ENCODE measurements around the gene TTPAL. TPM values are rescaled to one million over a fixed set of nuclear protein-coding genes. Genes with fewer than 3 reads are reported as not detected.

The TTPAL gene
- total and polyA plus RNA-seq, 2 donors (not counting 3 experiments of a cell fraction or from before 2014, with no cell fraction given), result 4.0 to 8.0 TPM

DNA sequence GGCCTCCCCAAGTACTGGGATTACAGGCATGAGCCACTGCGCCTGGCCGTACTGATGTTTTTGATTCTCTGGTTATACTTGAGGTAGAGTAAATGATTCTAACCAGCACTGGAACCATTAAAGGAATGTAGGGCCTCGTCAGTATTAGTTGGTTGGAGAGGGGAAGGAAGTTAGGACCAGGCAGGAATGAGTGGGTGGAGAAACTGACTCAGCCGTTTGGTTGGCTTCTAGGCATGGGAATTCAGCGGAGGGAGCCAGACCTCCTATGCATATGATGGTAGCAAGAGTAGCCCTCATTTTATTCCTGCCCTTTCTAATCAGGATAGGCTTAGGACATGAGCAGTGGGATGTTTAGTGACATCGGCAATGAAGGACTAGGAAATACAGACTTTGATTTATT, 65.2 kb downstream of the TTPAL start:
- Histone ChIP-seq H3K4me2 (ENCODE audit: insufficient read depth, low read length) (peak overlapping the region; percentile 31), H4K20me1 (replicated peaks; ENCODE audit: control insufficient read depth, extremely low read depth, insufficient read depth, low read length) (no peaks in the 10 kb centered on the region), H3K36me3 (ENCODE audit: control insufficient read depth in 2 of 2, extremely low read depth in 1 of 2, insufficient read depth in 2 of 2, low read length in 2 of 2) (no peaks in the 10 kb centered on the region), H3K9ac (replicated peaks; ENCODE audit: extremely low read depth, insufficient read depth, low read length) (no peak overlapping the region), H3K27me3 (ENCODE audit: control insufficient read depth in 2 of 2, insufficient read depth in 2 of 2, low read length in 2 of 2) (no peaks in the 10 kb centered on the region), H3K9me1 (replicated peaks; ENCODE audit: control insufficient read depth, extremely low read depth, insufficient read depth, low read length) (no peaks in the 10 kb centered on the region), H3K9me3 (replicated peaks; ENCODE audit: control insufficient read depth, insufficient read depth, low read length) (no peaks in the 10 kb centered on the region), H3K4me3 (replicated peaks in 1 of 3; ENCODE audit: insufficient read depth in 1 of 3, low read depth in 1 of 3, low read length in 3 of 3) (no peak overlapping the region), H3K79me2 (ENCODE audit: control insufficient read depth, insufficient read depth, low read length) (peaks cover 30% of the 10 kb centered on the region), H3K4me1 (ENCODE audit: control insufficient read depth, extremely low read depth, insufficient read depth, low read length) (peaks cover 12% of the 10 kb centered on the region), H3K27ac (ENCODE audit: insufficient read depth, low read depth, low read length) (peak overlapping the region; percentile 49), H2AFZ (ENCODE audit: low read depth, low read length) (no peak overlapping the region)
- intact Hi-C loops (cut with micrococcal nuclease) (no loop called here), dilution Hi-C loops (cut with MboI; ENCODE audit: extremely low pct_ligation_motif_present, low sequenced_read_pairs) (no loop called here)
- ChIA-PET POLR2A (no interaction called here), CTCF (interaction anchor here (1.5 kb wide), 1 partner anchor 12 kb away, joined by 5 read pairs; no protein-coding TSS in a partner anchor)
- DNase-seq (ENCODE audit: low read depth, low spot score) (peak; percentile 83), FAIRE-seq (peak; percentile 94)
- TF ChIP-seq JUN (IDR thresholded peaks at IDR 0.05; ENCODE audit: borderline replicate concordance, insufficient read depth, insufficient read length, low read depth) (peak; percentile 55), POLR2AphosphoS5 (IDR thresholded peaks at IDR 0.05; ENCODE audit: insufficient read depth, low read depth, low read length) (no peak), FOS (IDR thresholded peaks at IDR 0.05; ENCODE audit: borderline replicate concordance, insufficient read depth, low read length) (peak; percentile 68)
- BruUV-seq (replicated peaks), result TSS peak; percentile 18

GRCh38 chr20:44541992-44542391, 66.3 kb downstream of the TTPAL start:
- intact Hi-C loops (cut with micrococcal nuclease), result no loop called here
- H3K27me3 ChIP-seq (ENCODE audit: control insufficient read depth in 2 of 2, insufficient read depth in 2 of 2, low read length in 2 of 2), result no peaks in the 10 kb centered on the region
- no peak for FAIRE-seq

More at GRCh38 chr20:44541992-44542391, 66.3 kb downstream of the TTPAL start:
- dilution Hi-C loops (cut with MboI; ENCODE audit: extremely low pct_ligation_motif_present, low sequenced_read_pairs), result no loop called here
- Histone ChIP-seq H3K4me3 (replicated peaks in 1 of 3; ENCODE audit: insufficient read depth in 1 of 3, low read depth in 1 of 3, low read length in 3 of 3) (no peak overlapping the region), H3K4me1 (ENCODE audit: control insufficient read depth, extremely low read depth, insufficient read depth, low read length) (peaks cover 12% of the 10 kb centered on the region), H3K27ac (ENCODE audit: insufficient read depth, low read depth, low read length) (no peak overlapping the region), H3K9me3 (replicated peaks; ENCODE audit: control insufficient read depth, insufficient read depth, low read length) (no peaks in the 10 kb centered on the region), H4K20me1 (replicated peaks; ENCODE audit: control insufficient read depth, extremely low read depth, insufficient read depth, low read length) (no peaks in the 10 kb centered on the region), H3K9me1 (replicated peaks; ENCODE audit: control insufficient read depth, extremely low read depth, insufficient read depth, low read length) (no peaks in the 10 kb centered on the region), H3K4me2 (ENCODE audit: insufficient read depth, low read length) (no peak overlapping the region), H2AFZ (ENCODE audit: low read depth, low read length) (no peak overlapping the region), H3K79me2 (ENCODE audit: control insufficient read depth, insufficient read depth, low read length) (peaks cover 31% of the 10 kb centered on the region), H3K36me3 (ENCODE audit: control insufficient read depth in 2 of 2, extremely low read depth in 1 of 2, insufficient read depth in 2 of 2, low read length in 2 of 2) (no peaks in the 10 kb centered on the region), H3K9ac (replicated peaks; ENCODE audit: extremely low read depth, insufficient read depth, low read length) (no peak overlapping the region)
- POLR2A ChIA-PET, result interaction anchor here (0.7 kb wide), 1 partner anchor 330 kb away, joined by 3 read pairs; no protein-coding TSS in a partner anchor
- no peak for DNase-seq (ENCODE audit: low read depth, low spot score)
- no TSS peak for BruUV-seq (replicated peaks)
- TF ChIP-seq FOS (IDR thresholded peaks at IDR 0.05; ENCODE audit: borderline replicate concordance, insufficient read depth, low read length) (no peak), POLR2AphosphoS5 (IDR thresholded peaks at IDR 0.05; ENCODE audit: insufficient read depth, low read depth, low read length) (no peak), CTCF (IDR thresholded peaks at IDR 0.05; ENCODE audit: extremely low read depth in 1 of 2, insufficient read depth in 1 of 2, low read depth in 1 of 2, low read length in 2 of 2) (no peak), MAX (IDR thresholded peaks at IDR 0.05; ENCODE audit: insufficient read depth, insufficient read length) (no peak), POLR2A (IDR thresholded peaks at IDR 0.05; ENCODE audit: low read depth, low read length) (no peak), EZH2 (IDR thresholded peaks at IDR 0.05; ENCODE audit: borderline replicate concordance, low read depth, low read length, severe bottlenecking) (no peak), MYC (IDR thresholded peaks at IDR 0.05; ENCODE audit: low read depth, low read length) (no peak), GATA2 (IDR thresholded peaks at IDR 0.05; ENCODE audit: insufficient read depth, insufficient read length, low read depth, low read length) (no peak), JUN (IDR thresholded peaks at IDR 0.05; ENCODE audit: borderline replicate concordance, insufficient read depth, insufficient read length, low read depth) (no peak)
- CTCF ChIA-PET, result interaction anchor here (0.9 to 1.9 kb wide), 5 partner anchors 11 to 41 kb away, joined by 3 to 5 read pairs (median 3); partner anchors contain the start of gene PKIG

Measured in endothelial cell of umbilical vein (primary cell).